GM21381 (cell line): ENCODE measurements around the gene EVI5.
"Not testable (repeated sequence)": the region's sequence is repeated elsewhere in the genome, so short reads cannot be mapped to it uniquely, and the experiment has no call there.

ENCODE experiments used
- ATAC-seq: cut with Tn5 transposase; IDR thresholded peaks from one replicate; pipeline ENCODE4 v1.9.1; 2021; ENCODE audit warnings: mild to moderate bottlenecking, moderate library complexity; ENCODE audit not compliant: unreplicated experiment

Gene EVI5

GRCh38 chr1:92792340-92792782 lies 7.5 kb upstream of the EVI5 start:
- ATAC-seq = no peak

DNA sequence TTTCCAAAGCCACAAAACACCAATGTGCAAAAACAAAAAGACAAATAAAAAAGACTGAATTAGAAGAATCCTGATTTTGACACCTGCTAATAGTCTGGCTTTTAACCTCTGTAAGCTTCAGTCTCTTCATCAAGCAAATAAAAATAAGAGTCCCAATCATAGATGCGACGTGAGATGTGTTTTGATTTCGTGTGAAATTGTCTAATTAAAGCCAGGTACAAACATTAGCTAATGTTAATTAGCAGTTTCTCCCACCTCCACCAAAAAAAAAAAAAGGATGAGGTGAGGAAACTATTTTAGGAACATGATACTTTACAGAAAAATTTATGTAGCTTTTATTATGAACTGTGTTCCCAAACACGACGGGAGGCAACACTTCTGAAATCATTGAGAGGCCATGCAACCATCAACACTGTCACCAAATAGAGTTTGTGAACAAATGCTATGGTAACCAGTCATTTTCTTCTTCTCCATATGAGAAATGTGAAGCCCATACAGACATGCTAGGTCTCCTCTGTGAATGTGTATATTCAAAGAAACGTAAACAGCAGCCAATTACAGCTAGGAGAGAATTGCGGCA lies 6.7 kb upstream of the EVI5 start:
- ATAC-seq = no peak

GRCh38 chr1:92790867-92791266 lies 6.0 kb upstream of the EVI5 start:
- ATAC-seq = no peak

DNA sequence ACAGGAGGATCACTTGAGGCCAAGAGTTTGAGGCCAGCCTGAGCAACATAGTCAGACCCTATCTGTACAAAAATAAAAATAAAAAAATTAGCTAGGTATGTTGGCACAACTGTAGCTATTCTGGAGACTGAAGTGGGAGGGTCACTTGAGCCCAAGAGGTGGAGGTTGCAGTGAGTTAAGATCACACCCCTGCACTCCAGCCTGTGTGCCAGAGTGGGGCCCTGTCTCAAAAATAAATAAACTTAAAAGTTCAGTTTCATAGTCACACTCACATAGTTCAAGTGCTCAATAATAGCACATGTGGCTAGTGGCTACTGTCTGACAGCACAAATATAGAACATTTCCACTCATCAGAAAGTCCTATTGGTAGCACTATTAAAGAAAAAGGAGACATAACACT lies 5.2 kb upstream of the EVI5 start:
- no peak for ATAC-seq

DNA sequence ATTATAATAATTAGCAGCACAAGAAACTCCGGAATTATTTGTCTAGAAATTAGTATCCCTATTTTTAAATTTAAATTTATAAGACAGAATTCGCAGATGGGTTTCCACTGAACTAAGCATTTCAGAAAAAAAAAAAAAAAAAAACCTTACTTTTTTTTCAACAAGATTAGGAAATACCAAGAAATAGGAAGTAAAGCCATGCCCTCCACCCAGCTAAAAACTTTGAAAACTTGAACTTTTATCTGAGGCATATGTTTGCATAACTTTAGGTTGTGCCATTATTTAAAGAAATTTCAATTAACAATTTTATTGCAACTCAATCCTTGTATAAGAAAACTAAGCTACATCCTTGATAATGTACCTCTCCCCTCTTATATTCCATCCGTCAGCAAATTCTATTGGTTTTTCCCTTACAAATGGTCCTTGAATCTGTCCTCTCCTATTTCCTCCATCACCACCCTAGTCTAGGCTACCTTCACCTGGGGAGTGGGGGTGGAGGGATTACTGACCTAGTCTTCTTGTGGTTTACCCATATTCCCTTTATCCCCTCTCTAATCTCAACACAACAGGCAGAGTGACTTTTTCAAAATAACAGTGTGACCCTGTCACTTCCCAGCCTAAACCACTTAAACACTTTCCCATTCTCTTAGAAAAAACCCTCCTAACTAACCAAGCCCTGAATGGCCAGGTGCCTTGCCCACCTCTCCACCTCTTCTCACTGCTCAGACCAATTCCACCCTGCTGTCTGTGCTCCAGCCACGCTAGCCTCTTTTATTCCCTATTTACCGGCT lies 1.4 kb upstream of the EVI5 start:
- no peak for ATAC-seq

DNA sequence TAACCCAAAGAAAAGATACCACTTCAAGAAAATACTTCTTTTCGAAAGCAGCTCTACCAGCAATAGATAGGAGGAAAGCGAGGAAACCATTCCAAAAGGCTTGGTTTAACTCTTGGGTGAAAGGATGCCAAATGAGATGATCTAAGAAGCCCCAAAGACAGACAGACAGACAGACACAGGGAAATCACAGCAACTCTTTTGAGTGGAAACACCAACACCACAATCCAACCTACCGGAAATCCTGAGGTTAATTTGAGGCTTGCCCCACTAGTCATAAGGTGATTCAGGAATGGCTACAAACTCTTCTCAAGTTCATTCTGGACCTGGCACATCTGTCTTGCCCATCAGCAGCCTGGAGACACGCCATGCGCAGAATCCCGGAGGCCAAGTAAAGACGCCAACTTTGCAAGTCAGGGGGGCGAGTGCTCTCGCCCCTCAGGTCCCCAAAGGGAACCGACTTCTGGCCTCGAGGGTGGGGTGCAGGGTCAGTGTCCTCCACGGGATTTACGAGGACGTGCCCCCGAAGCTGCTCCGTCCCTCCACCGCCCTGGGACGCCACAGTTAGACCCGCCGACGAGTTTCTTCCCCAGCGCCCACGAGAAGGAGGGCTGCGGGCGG lies 778 bp downstream of the EVI5 start:
- no peak for ATAC-seq

GRCh38 chr1:92783550-92783949 lies 1.4 kb downstream of the EVI5 start:
- not testable (repeated sequence) for ATAC-seq

- no peak for ATAC-seq
Measured at GRCh38 chr1:92778376-92778775, 6.5 kb downstream of the EVI5 start.

- no peak for ATAC-seq
Measured at GRCh38 chr1:92774407-92774806, 10.5 kb downstream of the EVI5 start.

DNA sequence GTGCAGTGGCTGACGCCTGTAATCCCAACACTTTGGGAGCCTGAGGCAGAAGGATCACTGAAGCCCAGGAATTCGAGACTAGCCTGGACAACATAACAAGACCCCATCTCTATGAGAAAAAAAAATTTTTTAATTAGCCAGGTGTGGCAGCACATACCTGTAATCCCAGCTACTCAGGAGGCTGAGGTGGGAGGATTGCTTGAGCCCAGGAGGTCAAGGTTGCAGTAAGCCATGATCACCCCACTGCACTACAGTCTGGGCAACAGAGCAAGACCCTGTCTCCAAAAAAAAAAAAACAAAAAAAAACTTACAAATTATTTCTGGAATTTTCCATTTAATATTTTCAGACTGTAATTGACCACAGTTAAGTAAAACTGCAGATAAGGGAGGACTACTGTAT lies 11.2 kb downstream of the EVI5 start:
- ATAC-seq = not testable (repeated sequence)

DNA sequence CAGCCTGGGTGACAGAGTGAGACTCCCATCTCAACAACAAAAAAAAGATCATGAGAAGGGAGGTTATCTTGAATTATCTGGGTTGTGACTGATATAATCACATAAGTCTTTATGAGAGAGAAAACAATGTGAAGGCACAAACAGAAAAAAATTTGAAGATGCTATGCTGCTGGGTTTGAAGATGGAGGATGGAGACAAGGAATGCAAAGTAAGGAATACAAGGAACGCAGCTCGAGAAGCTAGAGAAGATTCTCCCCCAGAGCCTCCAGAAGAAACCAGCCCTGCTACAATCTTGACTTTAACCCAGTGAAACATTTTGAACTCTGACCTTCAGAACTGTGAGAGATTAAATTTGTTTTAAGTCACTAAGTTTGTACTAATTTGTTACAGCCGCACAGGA lies 15.1 kb downstream of the EVI5 start:
- ATAC-seq = no peak

DNA sequence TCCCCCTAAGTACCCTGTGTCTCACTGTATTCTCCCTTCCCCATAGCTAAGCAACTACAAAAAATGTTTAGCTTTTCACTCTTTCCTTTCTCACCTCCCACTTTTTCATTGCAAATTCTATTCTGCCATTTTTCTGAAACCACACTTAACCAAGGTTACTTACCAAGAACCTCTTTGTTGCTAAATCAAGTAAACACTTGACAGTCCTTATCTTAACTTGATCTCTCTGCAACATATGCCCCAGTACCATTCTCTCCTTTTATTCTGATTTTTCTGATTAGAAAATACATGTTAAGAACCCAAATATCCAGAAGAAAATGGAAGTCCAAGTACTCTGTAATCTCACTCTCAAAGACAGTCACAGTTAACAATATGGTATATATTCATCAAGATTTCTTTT lies 16.0 kb downstream of the EVI5 start:
- ATAC-seq = no peak

GRCh38 chr1:92768296-92768695 lies 16.6 kb downstream of the EVI5 start:
- no peak for ATAC-seq

DNA sequence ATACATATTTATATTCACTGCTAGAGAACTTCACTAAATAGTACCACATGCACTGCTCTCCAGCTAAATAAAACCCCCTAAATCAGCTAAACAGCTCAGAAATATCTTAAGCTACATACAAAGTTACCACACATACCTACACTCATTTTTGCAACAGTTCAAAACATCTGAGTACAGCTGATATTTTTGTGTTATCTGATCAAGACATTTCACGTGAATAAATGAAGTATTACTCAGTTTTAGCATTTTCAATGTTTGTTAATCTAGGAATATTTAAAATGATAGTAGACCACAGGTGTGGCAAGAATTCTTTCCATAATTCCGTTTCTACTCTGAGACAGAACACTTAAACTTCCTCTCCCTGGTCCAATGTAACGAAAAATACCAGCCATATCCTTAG lies 20.8 kb downstream of the EVI5 start:
- ATAC-seq = no peak

DNA sequence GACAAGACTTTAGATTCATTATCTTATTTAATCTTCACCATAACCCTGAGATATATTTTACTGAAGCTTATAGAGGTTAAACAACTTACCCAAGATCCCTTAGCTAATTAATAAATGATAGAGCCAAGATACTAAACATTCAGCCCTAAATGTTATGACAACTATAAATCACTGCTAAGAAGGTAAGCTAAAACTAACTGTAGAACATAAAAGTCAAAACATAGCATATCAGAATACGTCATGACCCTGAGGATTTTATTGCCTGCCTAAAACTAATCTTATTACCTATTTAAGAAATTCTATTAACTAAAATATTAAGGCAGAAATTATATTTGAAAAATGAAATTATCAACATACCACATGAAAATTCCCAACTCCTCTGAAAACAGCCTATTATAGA lies 22.6 kb downstream of the EVI5 start:
- ATAC-seq = no peak

GRCh38 chr1:92759361-92759760 lies 25.5 kb downstream of the EVI5 start:
- no peak for ATAC-seq

DNA sequence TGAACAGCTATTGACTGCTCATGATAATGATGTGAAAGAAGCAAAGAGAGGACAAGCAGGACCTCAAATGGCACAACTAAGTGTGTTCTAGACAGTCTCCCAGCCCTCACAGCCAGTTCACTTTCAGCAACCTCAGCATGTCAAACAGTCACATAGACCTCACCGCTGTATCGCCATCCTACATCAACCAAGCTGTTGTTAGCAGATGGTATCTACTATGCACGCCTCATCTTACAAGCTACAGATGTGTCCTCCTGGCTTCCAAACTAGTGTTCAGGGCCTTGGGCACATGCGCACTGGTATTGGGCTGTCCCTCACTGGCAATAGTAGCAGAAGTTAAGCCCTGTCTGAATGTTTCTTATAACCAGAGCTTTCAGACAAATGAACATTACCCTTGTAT lies 28.4 kb downstream of the EVI5 start:
- ATAC-seq = no peak

DNA sequence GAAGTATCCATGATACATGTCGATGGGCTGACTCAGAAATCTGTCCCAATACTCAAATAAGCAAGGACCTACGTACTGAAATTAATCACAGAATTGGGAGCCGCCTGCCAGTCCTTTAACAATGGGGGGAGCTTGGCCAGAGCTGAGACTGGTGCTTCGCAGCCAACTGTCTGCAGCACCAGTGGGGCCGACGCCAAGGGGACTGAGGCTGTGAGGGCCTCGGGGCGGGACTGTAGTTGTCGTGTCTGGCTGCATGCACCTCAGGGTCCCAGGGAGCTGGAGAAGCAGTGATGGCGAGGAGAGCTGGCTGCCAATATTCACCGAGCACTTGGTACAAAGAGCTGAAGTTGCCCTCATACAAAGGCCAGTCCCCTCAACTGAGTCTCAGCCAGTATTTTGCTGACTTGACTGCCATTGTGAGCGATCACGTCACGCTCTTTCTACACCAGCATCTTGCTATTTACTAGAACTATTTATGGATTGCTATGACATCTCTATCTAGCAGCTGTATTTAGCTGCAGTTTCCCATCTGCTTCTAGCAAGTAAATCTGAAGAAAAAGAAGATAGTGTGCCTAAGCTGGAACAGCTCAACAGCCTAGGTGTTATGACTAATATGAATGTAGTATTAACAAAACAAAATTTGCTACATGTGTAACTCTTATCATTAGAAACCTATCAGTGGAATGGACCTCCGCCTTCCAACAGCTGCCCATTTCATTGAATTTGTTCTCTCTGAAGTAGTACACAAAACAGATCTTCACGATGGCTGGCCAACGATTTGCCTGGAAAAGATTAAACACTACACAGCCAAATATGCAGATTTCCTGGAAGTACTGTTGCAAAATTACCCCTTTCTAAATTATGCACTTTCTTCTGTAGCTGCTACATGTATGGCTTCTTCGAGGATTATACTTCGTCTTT lies 29.1 kb downstream of the EVI5 start:
- no peak for ATAC-seq

DNA sequence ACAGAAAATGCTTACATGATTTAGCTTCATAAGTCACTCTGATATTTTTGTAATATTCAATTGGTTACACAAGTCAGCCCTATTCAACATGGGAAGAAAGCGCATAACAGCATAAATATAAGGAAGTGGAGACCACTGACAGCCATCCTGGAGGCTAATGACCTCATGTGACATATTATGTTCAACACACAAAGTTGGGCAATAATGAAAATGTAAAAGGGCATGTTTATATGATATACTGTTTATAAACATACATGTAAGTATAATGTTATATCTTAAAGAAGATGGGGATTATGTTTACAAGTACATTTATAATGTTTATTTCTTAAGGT lies 30.2 kb downstream of the EVI5 start:
- ATAC-seq = no peak

- ATAC-seq = no peak
Measured at GRCh38 chr1:92754000-92754718, 30.7 kb downstream of the EVI5 start.

DNA sequence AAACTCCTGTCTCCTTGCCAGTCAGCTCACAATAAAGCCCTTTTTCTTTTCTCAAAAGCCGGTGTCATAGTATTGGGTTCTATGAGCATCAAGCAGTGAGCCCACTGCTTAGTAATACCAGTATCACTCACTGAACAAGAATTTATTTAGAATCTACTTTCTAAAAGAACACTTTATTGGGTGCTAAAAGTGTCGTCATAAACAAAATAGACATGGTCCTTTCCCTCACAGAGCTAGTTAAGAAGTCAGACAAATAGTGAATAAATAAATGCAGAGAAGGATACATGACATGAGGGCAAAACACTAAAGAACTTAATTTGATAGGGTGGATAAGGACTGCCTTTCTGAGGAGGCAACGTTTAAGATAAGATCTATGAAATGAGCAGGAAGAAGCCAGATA lies 32.2 kb downstream of the EVI5 start:
- no peak for ATAC-seq
